Osteocyte (in vitro differentiated cells): ENCODE measurements around the gene CPSF3. TPM values are rescaled to one million over a fixed set of nuclear protein-coding genes. Genes with fewer than 3 reads are reported as not detected.
"Not testable (repeated sequence)": the region's sequence is repeated elsewhere in the genome, so short reads cannot be mapped to it uniquely, and the experiment has no call there.

Source experiments
- DNase-seq: peaks from one replicate; pipeline ENCODE4 v3.0.0; 2021; ENCODE audit warnings: mixed read lengths; ENCODE audit not compliant: unreplicated experiment; ENCODE audit errors: extremely low spot score
- H3K27ac Mint-ChIP-seq: one replicate; pipeline ENCODE4 v1.8.0; 2021; ENCODE audit warnings: mild to moderate bottlenecking, mixed read lengths; ENCODE audit not compliant: unreplicated experiment
- H3K27me3 Mint-ChIP-seq: one replicate; pipeline ENCODE4 v1.8.0; 2021; ENCODE audit warnings: mixed read lengths; ENCODE audit not compliant: unreplicated experiment
- H3K36me3 Mint-ChIP-seq: one replicate; pipeline ENCODE4 v1.8.0; 2021; ENCODE audit warnings: mixed read lengths; ENCODE audit not compliant: unreplicated experiment
- H3K4me1 Mint-ChIP-seq: one replicate; pipeline ENCODE4 v1.8.0; 2021; ENCODE audit warnings: mixed read lengths; ENCODE audit not compliant: unreplicated experiment
- H3K4me3 Mint-ChIP-seq: one replicate; pipeline ENCODE4 v1.8.0; 2021; ENCODE audit warnings: mild to moderate bottlenecking, moderate library complexity, mixed read lengths; ENCODE audit not compliant: unreplicated experiment
- H3K9me3 Mint-ChIP-seq: one replicate; pipeline ENCODE4 v1.8.0; 2021; ENCODE audit warnings: mixed read lengths; ENCODE audit not compliant: unreplicated experiment
- total RNA-seq: library from RNA; stranded (reverse); gene quantifications from 2 replicates; pipeline ENCODE4 v1.2.1, GENCODE V29; 2021
- TF ChIP-seq, protein P1 (sequence below): fragments of 200-600 bp; sonication (generic); IDR thresholded peaks from 2 replicates; pipeline ENCODE4 v1.5.0; 2021; ENCODE audit warnings: antibody characterized with exemption, mild to moderate bottlenecking, moderate library complexity

Gene CPSF3
- total RNA-seq, 1 donor from 2014 or later = 27.7 TPM

DNA sequence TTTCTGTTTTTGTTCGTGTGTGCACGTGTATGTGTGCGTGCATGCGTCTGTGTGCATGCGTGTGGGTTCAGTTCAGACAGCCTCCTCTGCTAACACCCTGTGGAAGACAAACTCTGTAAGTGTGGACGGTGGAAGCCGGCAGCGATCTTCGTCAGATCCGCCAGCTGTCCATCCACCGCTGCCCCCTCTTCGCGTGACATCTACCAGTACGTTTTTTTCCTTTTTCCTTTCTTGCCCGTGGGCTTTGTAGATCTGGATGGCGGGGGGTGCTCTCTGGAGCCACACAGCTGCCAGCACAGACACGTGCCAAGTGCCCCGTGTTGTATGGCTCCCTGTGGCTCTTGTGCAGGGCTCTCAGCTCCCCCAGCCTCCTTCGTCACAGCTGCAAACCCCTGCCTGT, 32.5 kb upstream of the CPSF3 start:
- Mint-ChIP-seq H3K4me1 (peaks cover 31% of the 10 kb centered on the region), H3K36me3 (peaks cover 42% of the 10 kb centered on the region), H3K9me3 (no peaks in the 10 kb centered on the region), H3K27ac (no peak overlapping the region), H3K27me3 (no peaks in the 10 kb centered on the region), H3K4me3 (no peak overlapping the region)
- DNase-seq = no peak
- TF ChIP-seq, protein P1, sequence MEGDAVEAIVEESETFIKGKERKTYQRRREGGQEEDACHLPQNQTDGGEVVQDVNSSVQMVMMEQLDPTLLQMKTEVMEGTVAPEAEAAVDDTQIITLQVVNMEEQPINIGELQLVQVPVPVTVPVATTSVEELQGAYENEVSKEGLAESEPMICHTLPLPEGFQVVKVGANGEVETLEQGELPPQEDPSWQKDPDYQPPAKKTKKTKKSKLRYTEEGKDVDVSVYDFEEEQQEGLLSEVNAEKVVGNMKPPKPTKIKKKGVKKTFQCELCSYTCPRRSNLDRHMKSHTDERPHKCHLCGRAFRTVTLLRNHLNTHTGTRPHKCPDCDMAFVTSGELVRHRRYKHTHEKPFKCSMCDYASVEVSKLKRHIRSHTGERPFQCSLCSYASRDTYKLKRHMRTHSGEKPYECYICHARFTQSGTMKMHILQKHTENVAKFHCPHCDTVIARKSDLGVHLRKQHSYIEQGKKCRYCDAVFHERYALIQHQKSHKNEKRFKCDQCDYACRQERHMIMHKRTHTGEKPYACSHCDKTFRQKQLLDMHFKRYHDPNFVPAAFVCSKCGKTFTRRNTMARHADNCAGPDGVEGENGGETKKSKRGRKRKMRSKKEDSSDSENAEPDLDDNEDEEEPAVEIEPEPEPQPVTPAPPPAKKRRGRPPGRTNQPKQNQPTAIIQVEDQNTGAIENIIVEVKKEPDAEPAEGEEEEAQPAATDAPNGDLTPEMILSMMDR = no peak

DNA sequence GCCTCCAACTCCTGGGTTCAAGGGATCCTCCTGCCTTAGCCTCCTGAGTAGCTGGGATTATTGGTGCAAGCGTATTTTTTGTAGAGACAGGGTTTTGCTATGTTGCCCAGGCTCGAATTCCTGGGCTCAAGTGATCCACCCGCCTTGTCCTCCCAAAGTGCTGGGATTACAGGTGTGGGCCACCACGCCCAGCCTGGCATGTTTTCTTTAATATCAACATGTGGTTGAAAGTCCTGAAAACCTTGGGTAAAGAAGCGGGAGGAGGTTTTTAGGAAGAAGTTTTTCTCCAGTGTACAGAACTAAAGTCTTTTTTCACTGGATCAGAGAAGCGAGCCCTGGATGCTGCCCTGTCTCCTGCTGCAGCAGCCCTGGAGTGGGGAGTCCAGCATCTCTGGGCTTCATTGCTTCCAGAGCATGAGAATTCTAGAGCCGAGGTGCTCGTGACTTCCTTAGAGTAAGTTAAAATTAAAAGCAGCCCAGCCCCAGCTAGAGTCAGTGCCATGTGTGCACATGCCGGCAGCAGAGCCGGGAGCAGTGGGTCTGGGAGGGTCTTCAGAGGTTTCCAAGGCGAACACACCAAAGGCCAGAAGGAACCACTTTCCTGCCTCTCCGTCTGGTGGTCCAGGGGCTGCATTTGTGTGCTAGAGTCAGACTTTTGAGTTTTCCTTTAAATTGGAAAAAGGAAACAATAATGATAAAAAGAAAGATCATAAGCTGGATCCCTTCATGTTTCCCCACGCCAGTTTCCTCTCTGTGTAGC, 31.3 kb upstream of the CPSF3 start:
- Mint-ChIP-seq H3K27ac (peak overlapping the region; percentile 91), H3K4me3 (no peak overlapping the region), H3K27me3 (no peaks in the 10 kb centered on the region), H3K4me1 (peaks cover 31% of the 10 kb centered on the region), H3K36me3 (peaks cover 38% of the 10 kb centered on the region), H3K9me3 (no peaks in the 10 kb centered on the region)
- DNase-seq = no peak
- TF ChIP-seq, protein P1 = no peak

DNA sequence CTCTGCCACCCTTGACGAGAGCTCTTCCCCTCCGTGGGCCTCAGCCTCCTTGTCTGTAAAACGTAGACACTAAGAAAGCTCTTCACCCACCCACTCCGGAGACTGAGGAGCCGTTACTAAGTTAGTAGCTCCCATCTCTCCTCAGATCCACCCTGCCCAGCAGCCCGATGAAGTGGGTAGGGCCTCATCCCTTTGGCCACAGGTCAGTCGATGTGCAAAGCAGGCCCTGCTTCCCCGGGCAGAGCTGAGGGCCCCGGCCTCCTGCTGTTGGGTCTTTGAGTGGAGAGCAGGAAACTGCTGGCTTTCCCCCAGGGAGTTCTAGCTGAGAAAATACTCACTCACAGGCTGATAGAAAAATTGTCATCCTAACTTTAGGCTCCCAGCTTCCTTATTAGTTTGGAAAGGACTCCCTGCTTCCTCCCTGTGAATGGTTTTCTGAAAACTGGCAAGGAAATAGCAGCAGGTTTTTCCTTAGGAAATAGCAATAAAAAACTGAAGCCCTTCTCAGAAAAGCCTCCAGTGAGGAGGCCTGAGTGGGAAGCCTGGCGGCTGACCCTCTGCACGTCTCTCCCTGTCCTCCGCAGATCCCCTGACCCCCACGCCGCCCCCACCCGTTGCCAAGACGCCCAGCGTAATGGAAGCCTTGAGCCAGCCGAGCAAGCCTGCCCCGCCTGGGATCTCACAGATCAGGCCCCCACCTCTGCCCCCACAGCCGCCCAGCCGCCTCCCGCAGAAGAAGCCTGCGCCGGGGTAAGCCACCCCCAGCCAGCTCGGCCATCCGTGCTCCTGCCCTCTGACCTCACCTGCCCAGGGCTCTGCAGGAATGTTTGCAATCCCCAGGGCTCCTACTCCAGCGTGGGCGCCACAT, 30.3 kb upstream of the CPSF3 start:
- Mint-ChIP-seq H3K4me3 (no peak overlapping the region), H3K27me3 (no peaks in the 10 kb centered on the region), H3K9me3 (no peaks in the 10 kb centered on the region), H3K27ac (peak overlapping the region; percentile 91), H3K36me3 (peaks cover 37% of the 10 kb centered on the region), H3K4me1 (peaks cover 31% of the 10 kb centered on the region)
- TF ChIP-seq, protein P1 = no peak
- no peak for DNase-seq

DNA sequence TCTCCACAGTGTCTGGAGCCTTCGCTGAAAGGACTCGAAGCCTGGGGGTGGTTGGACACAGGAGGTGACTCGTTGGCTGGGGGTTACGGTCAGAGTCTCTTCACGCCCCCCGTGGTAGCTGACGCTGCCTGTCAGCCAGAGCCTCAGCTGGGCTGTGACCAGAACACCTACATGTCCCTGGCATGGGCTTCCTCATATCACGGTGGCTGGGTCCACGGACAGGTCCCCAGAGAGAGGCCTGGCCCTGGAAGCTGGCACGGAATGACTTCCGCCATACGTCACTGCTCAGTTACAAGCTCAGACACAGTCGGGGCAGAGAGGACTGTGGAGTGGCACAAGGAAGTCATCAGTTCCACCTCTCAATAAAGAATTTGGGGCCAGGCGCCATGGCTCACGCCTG, 28.6 kb upstream of the CPSF3 start:
- DNase-seq = no peak
- H3K4me1 Mint-ChIP-seq = peaks cover 28% of the 10 kb centered on the region
- H3K27ac Mint-ChIP-seq = no peak overlapping the region
- TF ChIP-seq, protein P1 = no peak
- H3K36me3 Mint-ChIP-seq = peaks cover 29% of the 10 kb centered on the region
- H3K27me3 Mint-ChIP-seq = no peaks in the 10 kb centered on the region
- no peaks in the 10 kb centered on the region for H3K9me3 Mint-ChIP-seq
- no peak overlapping the region for H3K4me3 Mint-ChIP-seq

DNA sequence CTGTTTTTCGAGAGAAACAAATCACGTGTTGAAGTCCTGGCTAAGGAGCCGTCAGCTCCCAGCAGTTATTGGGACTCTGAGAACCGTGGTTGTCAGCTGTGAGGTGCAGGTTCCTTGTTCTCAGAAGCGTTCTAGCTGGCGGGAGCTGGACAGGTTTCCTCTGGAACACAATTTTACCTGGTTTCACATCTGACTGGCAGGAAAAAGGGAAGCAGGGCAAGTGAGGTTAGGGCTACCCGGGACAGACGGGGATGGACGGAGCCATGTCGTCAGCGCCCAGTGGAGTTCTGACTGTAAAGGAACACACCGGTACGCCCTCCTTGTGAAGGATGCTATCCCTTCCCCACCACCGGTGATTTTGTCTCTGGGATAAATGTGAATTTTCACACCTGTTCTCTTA, 26.3 kb upstream of the CPSF3 start:
- Mint-ChIP-seq H3K4me3 (no peak overlapping the region), H3K4me1 (peaks cover 18% of the 10 kb centered on the region), H3K27ac (peak overlapping the region; percentile 60), H3K27me3 (no peaks in the 10 kb centered on the region), H3K9me3 (no peaks in the 10 kb centered on the region), H3K36me3 (peaks cover 26% of the 10 kb centered on the region)
- no peak for DNase-seq
- TF ChIP-seq, protein P1 = no peak

DNA sequence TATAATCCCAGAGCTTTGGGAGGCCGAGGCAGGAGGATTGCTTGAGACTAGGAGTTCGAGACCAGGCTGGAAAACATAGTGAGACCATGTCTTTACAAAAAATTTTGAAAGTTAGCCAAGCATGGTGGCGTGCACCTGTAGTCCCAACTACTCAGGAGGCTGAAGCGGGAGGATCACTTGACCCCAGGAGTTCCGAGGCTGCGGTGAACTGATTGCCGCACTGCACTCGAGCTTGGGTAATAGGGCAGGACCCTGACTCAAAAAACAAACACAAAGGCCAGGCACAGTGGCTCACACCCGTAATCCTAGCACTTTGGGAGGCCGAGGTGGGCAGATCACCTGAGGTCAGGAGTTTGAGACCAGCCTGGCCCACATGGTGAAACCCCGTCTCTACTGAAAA, 25.2 kb upstream of the CPSF3 start:
- not testable (repeated sequence) for H3K27me3 Mint-ChIP-seq, H3K4me3 Mint-ChIP-seq, H3K4me1 Mint-ChIP-seq, DNase-seq, H3K9me3 Mint-ChIP-seq
- H3K27ac Mint-ChIP-seq = peak overlapping the region; percentile 14
- peaks cover 33% of the 10 kb centered on the region for H3K36me3 Mint-ChIP-seq
